GM23338 (cell line): ENCODE data around the gene C11orf65.

Source experiments
- CTCF ChIP-seq, 2 experiments: fragments of 200-600 bp in 1 of 2; sonication (generic) in 1 of 2; conservative IDR thresholded peaks; 2 replicates each; pipeline versions ENCODE4 v1.5.1 to v1.6.1; 2016 to 2017; ENCODE audit warnings: antibody characterized with exemption in 2 of 2, low read depth in 2 of 2, mild to moderate bottlenecking in 2 of 2, moderate library complexity in 1 of 2
- EZH2 ChIP-seq: fragments of 200-600 bp; sonication (generic); IDR thresholded peaks from one replicate; pipeline ENCODE4 v1.8.0; 2017; ENCODE audit warnings: antibody characterized with exemption, mild to moderate bottlenecking, low read depth; ENCODE audit not compliant: unreplicated experiment
- EZH2phosphoT487 ChIP-seq: fragments of 200-600 bp; sonication (generic); IDR thresholded peaks from one replicate; pipeline ENCODE4 v1.8.1; 2018; ENCODE audit warnings: antibody characterized with exemption; ENCODE audit not compliant: unreplicated experiment

- TF ChIP-seq EZH2: no peak
- TF ChIP-seq CTCF (conservative IDR thresholded peaks at IDR 0.05; ENCODE audit: low read depth in 2 of 2): no peak
- no peak for TF ChIP-seq EZH2phosphoT487
Observed at GRCh38 chr11:108494182-108494581, 26.9 kb upstream of the C11orf65 start.
